Mesothelial cell of epicardium (in vitro differentiated cells): ENCODE data around the gene SLC6A3. TPM values are rescaled to one million over a fixed set of nuclear protein-coding genes. Genes with fewer than 3 reads are reported as not detected.

Experiments used
- DNase-seq, 2 experiments: peaks; one replicate each; pipeline ENCODE4 v3.0.0; 2021; ENCODE audit warnings: low spot score in 2 of 2; ENCODE audit not compliant: unreplicated experiment in 2 of 2
- H3K27ac Mint-ChIP-seq: 2 replicates; pipeline ENCODE4 v1.8.0; 2021; ENCODE audit warnings: mixed read lengths
- H3K27me3 Mint-ChIP-seq: 2 replicates; pipeline ENCODE4 v1.8.0; 2021; ENCODE audit warnings: low read depth, mixed read lengths
- H3K36me3 Mint-ChIP-seq: 2 replicates; pipeline ENCODE4 v1.8.0; 2021; ENCODE audit warnings: mixed read lengths
- H3K4me1 Mint-ChIP-seq: 2 replicates; pipeline ENCODE4 v1.8.0; 2021; ENCODE audit warnings: mixed read lengths
- H3K4me3 Mint-ChIP-seq: 2 replicates; pipeline ENCODE4 v1.8.0; 2021; ENCODE audit warnings: mild to moderate bottlenecking, moderate library complexity, mixed read lengths
- H3K9me3 Mint-ChIP-seq: 2 replicates; pipeline ENCODE4 v1.8.0; 2021; ENCODE audit warnings: mixed read lengths
- CTCF ChIP-seq: fragments of 200-600 bp; sonication (generic); IDR thresholded peaks from one replicate; pipeline ENCODE4 v1.5.0; 2021; ENCODE audit warnings: antibody characterized with exemption; ENCODE audit not compliant: unreplicated experiment
- total RNA-seq: library from RNA; stranded (reverse); gene quantifications from 3 replicates; pipeline ENCODE4 v1.2.1, GENCODE V29; 2021

SLC6A3 gene
- total RNA-seq, 1 donor from 2014 or later = 0.04 TPM

- DNase-seq = no peak
- H3K27me3 Mint-ChIP-seq = peaks cover 74% of the 10 kb centered on the region
- no peaks in the 10 kb centered on the region for H3K9me3 Mint-ChIP-seq
- H3K36me3 Mint-ChIP-seq = no peaks in the 10 kb centered on the region
- H3K4me3 Mint-ChIP-seq = no peak overlapping the region
- TF ChIP-seq CTCF = no peak
- no peak overlapping the region for H3K27ac Mint-ChIP-seq
- no peaks in the 10 kb centered on the region for H3K4me1 Mint-ChIP-seq
Observed at GRCh38 chr5:1392801-1393565, 52.3 kb downstream of the SLC6A3 start.

GRCh38 chr5:1392261-1392660, 53.0 kb downstream of the SLC6A3 start:
- Mint-ChIP-seq H3K4me3 (no peak overlapping the region), H3K4me1 (no peaks in the 10 kb centered on the region), H3K27me3 (peaks cover 73% of the 10 kb centered on the region), H3K9me3 (no peaks in the 10 kb centered on the region), H3K27ac (no peak overlapping the region), H3K36me3 (no peaks in the 10 kb centered on the region)
- DNase-seq = no peak
- TF ChIP-seq CTCF = no peak

GRCh38 chr5:1391691-1392090, 53.5 kb downstream of the SLC6A3 start:
- no peak overlapping the region for H3K27ac Mint-ChIP-seq
- peaks cover 4% of the 10 kb centered on the region for H3K4me1 Mint-ChIP-seq
- TF ChIP-seq CTCF = no peak
- no peaks in the 10 kb centered on the region for H3K9me3 Mint-ChIP-seq
- H3K27me3 Mint-ChIP-seq = peaks cover 73% of the 10 kb centered on the region
- H3K4me3 Mint-ChIP-seq = no peak overlapping the region
- no peak for DNase-seq
- H3K36me3 Mint-ChIP-seq = no peaks in the 10 kb centered on the region

GRCh38 chr5:1390861-1391600, 54.2 kb downstream of the SLC6A3 start:
- Mint-ChIP-seq H3K9me3 (no peaks in the 10 kb centered on the region), H3K4me1 (peaks cover 11% of the 10 kb centered on the region), H3K27ac (no peak overlapping the region), H3K27me3 (peaks cover 73% of the 10 kb centered on the region), H3K36me3 (no peaks in the 10 kb centered on the region), H3K4me3 (no peak overlapping the region)
- no peak for TF ChIP-seq CTCF
- DNase-seq = no peak

GRCh38 chr5:1390333-1390732, 54.9 kb downstream of the SLC6A3 start:
- H3K27ac Mint-ChIP-seq = no peak overlapping the region
- H3K4me3 Mint-ChIP-seq = no peak overlapping the region
- no peaks in the 10 kb centered on the region for H3K36me3 Mint-ChIP-seq
- peaks cover 15% of the 10 kb centered on the region for H3K4me1 Mint-ChIP-seq
- H3K27me3 Mint-ChIP-seq = peaks cover 72% of the 10 kb centered on the region
- no peaks in the 10 kb centered on the region for H3K9me3 Mint-ChIP-seq
- DNase-seq = no peak
- no peak for TF ChIP-seq CTCF
